Dorsolateral prefrontal cortex (tissue), 118 donors: ENCODE measurements around the gene PEPD. TPM values are rescaled to one million over a fixed set of nuclear protein-coding genes. Genes with fewer than 3 reads are reported as not detected.

Experiments used
- total RNA-seq, 120 experiments: library from RNA; stranded (reverse); gene quantifications; one replicate each; pipeline versions ENCODE4 v1.2.3 to v1.2.4, GENCODE V29; 2022

PEPD gene
- total RNA-seq, 120 experiments from 2014 or later: 35.5 to 84.7 (median 59.0) TPM

Other genes starting within 250 kb of the PEPD start
- 10 to 100 TPM in 88 of 120 experiments, 1 to 10 TPM in 32; 6.2 to 29.6 (median 11.6) TPM for gene CEBPA, start 219.3 kb downstream of the PEPD start, total RNA-seq
- 10 to 100 TPM; 15.1 to 42.7 (median 26.1) TPM for gene CEBPG, start 148.1 kb downstream of the PEPD start, total RNA-seq
- gene CHST8, start 100.2 kb upstream of the PEPD start, total RNA-seq: 10 to 100 TPM in 17 of 120 experiments, 1 to 10 TPM in 103; 3.0 to 15.5 (median 7.4) TPM